ENCODE data around the gene AGT. TPM values are rescaled to one million over a fixed set of nuclear protein-coding genes. Genes with fewer than 3 reads are reported as not detected.

Gene AGT
- polyA plus RNA-seq, 1 donor (not counting 4 experiments of a cell fraction or from before 2014, with no cell fraction given), result not detected

DNA sequence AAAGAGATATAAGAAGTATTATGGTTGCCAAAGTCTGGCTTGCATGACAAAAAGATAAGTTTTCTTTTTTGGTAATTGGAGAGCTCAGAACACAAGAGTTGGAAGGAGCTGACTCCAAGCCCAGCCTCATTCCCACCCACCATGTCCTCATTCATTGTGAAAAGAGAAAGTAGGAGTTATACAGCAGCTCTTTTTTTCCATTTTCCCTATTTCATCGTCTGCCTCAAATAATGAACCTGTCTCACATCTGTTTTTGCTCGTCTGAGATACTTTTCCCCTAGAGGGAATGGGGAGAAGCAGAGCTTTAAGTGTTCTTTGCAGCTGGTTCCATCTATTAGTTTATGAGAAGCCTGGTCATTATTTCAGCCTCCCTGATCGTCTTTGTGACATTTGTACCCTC, 34.7 kb downstream of the AGT start:
- DNase-seq (ENCODE audit: low read depth, low spot score), result no peak
- H3K27ac ChIP-seq (ENCODE audit: control insufficient read depth, insufficient read depth, low read length), result no peak overlapping the region
- no peak overlapping the region for H3K9ac ChIP-seq (ENCODE audit: control insufficient read depth, extremely low read depth, insufficient read depth, low read length)
- no peaks in the 10 kb centered on the region for H3K27me3 ChIP-seq (ENCODE audit: control insufficient read depth, extremely low read depth, insufficient read depth, low read length)
- no peaks in the 10 kb centered on the region for H3K79me2 ChIP-seq (ENCODE audit: control insufficient read depth, insufficient read depth, low read length)
- no peaks in the 10 kb centered on the region for H3K9me1 ChIP-seq (ENCODE audit: control insufficient read depth, extremely low read depth, insufficient read depth, low read length)
- H3K4me3 ChIP-seq (ENCODE audit: control insufficient read depth in 2 of 3, extremely low read depth in 1 of 3, insufficient read depth in 2 of 3, low read depth in 1 of 3, low read length in 3 of 3), result no peak overlapping the region
- no peak for TF ChIP-seq EZH2 (IDR thresholded peaks at IDR 0.05; ENCODE audit: low read length)
- TF ChIP-seq, protein P1, sequence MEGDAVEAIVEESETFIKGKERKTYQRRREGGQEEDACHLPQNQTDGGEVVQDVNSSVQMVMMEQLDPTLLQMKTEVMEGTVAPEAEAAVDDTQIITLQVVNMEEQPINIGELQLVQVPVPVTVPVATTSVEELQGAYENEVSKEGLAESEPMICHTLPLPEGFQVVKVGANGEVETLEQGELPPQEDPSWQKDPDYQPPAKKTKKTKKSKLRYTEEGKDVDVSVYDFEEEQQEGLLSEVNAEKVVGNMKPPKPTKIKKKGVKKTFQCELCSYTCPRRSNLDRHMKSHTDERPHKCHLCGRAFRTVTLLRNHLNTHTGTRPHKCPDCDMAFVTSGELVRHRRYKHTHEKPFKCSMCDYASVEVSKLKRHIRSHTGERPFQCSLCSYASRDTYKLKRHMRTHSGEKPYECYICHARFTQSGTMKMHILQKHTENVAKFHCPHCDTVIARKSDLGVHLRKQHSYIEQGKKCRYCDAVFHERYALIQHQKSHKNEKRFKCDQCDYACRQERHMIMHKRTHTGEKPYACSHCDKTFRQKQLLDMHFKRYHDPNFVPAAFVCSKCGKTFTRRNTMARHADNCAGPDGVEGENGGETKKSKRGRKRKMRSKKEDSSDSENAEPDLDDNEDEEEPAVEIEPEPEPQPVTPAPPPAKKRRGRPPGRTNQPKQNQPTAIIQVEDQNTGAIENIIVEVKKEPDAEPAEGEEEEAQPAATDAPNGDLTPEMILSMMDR (optimal IDR thresholded peaks at IDR 0.05 in 1 of 3, IDR thresholded peaks at IDR 0.05 in 1 of 3, conservative IDR thresholded peaks at IDR 0.05 in 1 of 3; ENCODE audit: extremely low read depth in 1 of 3, insufficient read depth in 2 of 3, low read length in 3 of 3), result no peak
- no peak overlapping the region for H3K4me2 ChIP-seq (ENCODE audit: control insufficient read depth, extremely low read depth, insufficient read depth, low read depth, low read length)
- dilution Hi-C loops (cut with MboI; ENCODE audit: extremely low pct_ligation_motif_present, low sequenced_read_pairs), result no loop called here
- H3K4me1 ChIP-seq (ENCODE audit: control insufficient read depth, extremely low read depth, insufficient read depth, low read length), result peaks cover 13% of the 10 kb centered on the region
- no peak for FAIRE-seq
- H2AFZ ChIP-seq (ENCODE audit: control insufficient read depth, low read length), result no peak overlapping the region
- H4K20me1 ChIP-seq (ENCODE audit: control insufficient read depth, extremely low read depth, insufficient read depth, low read length), result no peaks in the 10 kb centered on the region
- H3K36me3 ChIP-seq (ENCODE audit: control insufficient read depth in 2 of 2, extremely low read depth in 1 of 2, insufficient read depth in 2 of 2, low read length in 2 of 2), result peaks cover 5 to 8% of the 10 kb centered on the region in 2 experiments
- H3K9me3 ChIP-seq (ENCODE audit: control insufficient read depth, low read depth, low read length), result no peaks in the 10 kb centered on the region

DNA sequence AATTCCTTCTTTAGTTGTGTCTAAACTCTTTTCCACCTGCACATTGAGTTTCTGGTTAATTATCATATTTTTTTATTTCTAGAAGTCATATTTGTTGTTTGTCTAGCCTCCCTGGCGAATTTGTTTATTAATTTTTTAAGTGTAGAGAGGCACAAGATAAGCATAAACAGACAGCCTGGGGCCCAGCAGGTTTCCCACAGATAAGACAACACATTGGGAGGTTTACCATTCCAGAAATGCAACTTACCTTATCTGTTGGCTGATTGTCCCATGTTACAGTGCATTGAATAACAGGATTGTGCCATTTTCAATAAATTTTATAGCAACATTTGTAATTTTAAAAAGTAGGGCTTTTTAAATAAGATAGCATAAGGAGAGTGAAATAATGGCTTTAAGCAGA, 36.7 kb downstream of the AGT start:
- Histone ChIP-seq H2AFZ (ENCODE audit: control insufficient read depth, low read length) (no peak overlapping the region), H3K9me1 (ENCODE audit: control insufficient read depth, extremely low read depth, insufficient read depth, low read length) (no peaks in the 10 kb centered on the region), H4K20me1 (ENCODE audit: control insufficient read depth, extremely low read depth, insufficient read depth, low read length) (no peaks in the 10 kb centered on the region), H3K27ac (ENCODE audit: control insufficient read depth, insufficient read depth, low read length) (no peak overlapping the region), H3K9me3 (ENCODE audit: control insufficient read depth, low read depth, low read length) (no peaks in the 10 kb centered on the region), H3K4me1 (ENCODE audit: control insufficient read depth, extremely low read depth, insufficient read depth, low read length) (peaks cover 8% of the 10 kb centered on the region), H3K27me3 (ENCODE audit: control insufficient read depth, extremely low read depth, insufficient read depth, low read length) (no peaks in the 10 kb centered on the region), H3K9ac (ENCODE audit: control insufficient read depth, extremely low read depth, insufficient read depth, low read length) (no peak overlapping the region), H3K4me2 (ENCODE audit: control insufficient read depth, extremely low read depth, insufficient read depth, low read depth, low read length) (no peak overlapping the region), H3K4me3 (ENCODE audit: control insufficient read depth in 2 of 3, extremely low read depth in 1 of 3, insufficient read depth in 2 of 3, low read depth in 1 of 3, low read length in 3 of 3) (no peak overlapping the region), H3K36me3 (ENCODE audit: control insufficient read depth in 2 of 2, extremely low read depth in 1 of 2, insufficient read depth in 2 of 2, low read length in 2 of 2) (peaks cover 5 to 14% of the 10 kb centered on the region in 2 experiments), H3K79me2 (ENCODE audit: control insufficient read depth, insufficient read depth, low read length) (no peaks in the 10 kb centered on the region)
- dilution Hi-C loops (cut with MboI; ENCODE audit: extremely low pct_ligation_motif_present, low sequenced_read_pairs), result no loop called here
- FAIRE-seq, result no peak
- no peak for DNase-seq (ENCODE audit: low read depth, low spot score)
- TF ChIP-seq, protein P1 (optimal IDR thresholded peaks at IDR 0.05 in 1 of 3, IDR thresholded peaks at IDR 0.05 in 1 of 3, conservative IDR thresholded peaks at IDR 0.05 in 1 of 3; ENCODE audit: extremely low read depth in 1 of 3, insufficient read depth in 2 of 3, low read length in 3 of 3), result no peak
- no peak for TF ChIP-seq EZH2 (IDR thresholded peaks at IDR 0.05; ENCODE audit: low read length)
